GM12878 (cell line): ENCODE data around the gene MRPL36.

Experiments
- EZH2 ChIP-seq: IDR thresholded peaks from 2 replicates; pipeline ENCODE4 v1.6.1; 2012; ENCODE audit warnings: low read depth, mild to moderate bottlenecking, control low read depth, inconsistent platforms, low read length, borderline replicate concordance; ENCODE audit not compliant: control insufficient read depth
- FOS ChIP-seq: IDR thresholded peaks from 3 replicates; pipeline ENCODE4 v1.6.1; 2011; ENCODE audit warnings: borderline replicate concordance; ENCODE audit not compliant: insufficient read length; ENCODE audit errors: extremely low read depth
- HCFC1 ChIP-seq: fragments of 150-350 bp; IDR thresholded peaks from 2 replicates; pipeline ENCODE4 v1.6.1; 2014; ENCODE audit warnings: low read length
- POLR2A ChIP-seq: IDR thresholded peaks from 2 replicates; pipeline ENCODE4 v1.6.1; 2011; ENCODE audit warnings: low read depth, mild to moderate bottlenecking, low read length
- YY1 ChIP-seq: IDR thresholded peaks from 2 replicates; pipeline ENCODE4 v1.6.1; 2011; ENCODE audit warnings: low read depth, mild to moderate bottlenecking, low read length
- ZNF274 ChIP-seq: IDR thresholded peaks from one replicate; pipeline ENCODE4 v1.8.0; 2011; ENCODE audit not compliant: insufficient read length, insufficient read depth
- TF ChIP-seq, protein P1 (sequence below): fragments of 450-650 bp; IDR thresholded peaks from 2 replicates; pipeline ENCODE4 v1.6.1; 2014; ENCODE audit warnings: mild to moderate bottlenecking
- TF ChIP-seq, protein P2 (sequence below), 3 experiments: IDR thresholded peaks in 2 of 3; conservative IDR thresholded peaks in 1 of 3; 2 replicates each; pipeline ENCODE4 v1.5.1; 2011; ENCODE audit warnings: low read depth in 3 of 3, low read length in 3 of 3, mild to moderate bottlenecking in 3 of 3, control low read depth in 2 of 3, moderate library complexity in 2 of 3, inconsistent platforms in 1 of 3, mixed read lengths in 1 of 3; ENCODE audit not compliant: control insufficient read depth in 2 of 3, insufficient read depth in 1 of 3; ENCODE audit errors: extremely low read depth in 1 of 3
- TF ChIP-seq, protein P3 (sequence below): fragments of 450-650 bp; IDR thresholded peaks from 2 replicates; pipeline ENCODE4 v1.6.1; 2017; ENCODE audit warnings: mild to moderate bottlenecking, moderate library complexity

DNA sequence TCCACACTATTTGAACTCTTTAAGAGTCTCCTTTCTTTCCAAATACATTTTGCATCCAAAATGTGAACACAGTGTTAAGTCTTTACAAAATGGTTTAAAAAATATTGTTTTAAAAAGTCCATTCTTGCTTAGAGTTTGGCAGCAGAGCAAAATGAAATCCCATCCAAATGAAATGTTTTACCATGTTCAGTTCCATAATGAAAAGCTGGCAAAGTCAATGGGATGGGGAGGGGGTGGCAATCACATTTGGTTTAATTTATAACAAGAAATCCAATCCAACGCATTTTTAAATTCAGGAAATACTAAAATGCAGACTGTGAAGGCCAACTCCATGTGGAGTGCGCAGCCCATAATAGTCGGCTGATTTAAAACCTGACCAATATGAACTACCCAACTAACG is 39.4 kb downstream of the MRPL36 start:
- TF ChIP-seq, protein P1, sequence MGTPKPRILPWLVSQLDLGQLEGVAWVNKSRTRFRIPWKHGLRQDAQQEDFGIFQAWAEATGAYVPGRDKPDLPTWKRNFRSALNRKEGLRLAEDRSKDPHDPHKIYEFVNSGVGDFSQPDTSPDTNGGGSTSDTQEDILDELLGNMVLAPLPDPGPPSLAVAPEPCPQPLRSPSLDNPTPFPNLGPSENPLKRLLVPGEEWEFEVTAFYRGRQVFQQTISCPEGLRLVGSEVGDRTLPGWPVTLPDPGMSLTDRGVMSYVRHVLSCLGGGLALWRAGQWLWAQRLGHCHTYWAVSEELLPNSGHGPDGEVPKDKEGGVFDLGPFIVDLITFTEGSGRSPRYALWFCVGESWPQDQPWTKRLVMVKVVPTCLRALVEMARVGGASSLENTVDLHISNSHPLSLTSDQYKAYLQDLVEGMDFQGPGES = no peak
- TF ChIP-seq, protein P2, sequence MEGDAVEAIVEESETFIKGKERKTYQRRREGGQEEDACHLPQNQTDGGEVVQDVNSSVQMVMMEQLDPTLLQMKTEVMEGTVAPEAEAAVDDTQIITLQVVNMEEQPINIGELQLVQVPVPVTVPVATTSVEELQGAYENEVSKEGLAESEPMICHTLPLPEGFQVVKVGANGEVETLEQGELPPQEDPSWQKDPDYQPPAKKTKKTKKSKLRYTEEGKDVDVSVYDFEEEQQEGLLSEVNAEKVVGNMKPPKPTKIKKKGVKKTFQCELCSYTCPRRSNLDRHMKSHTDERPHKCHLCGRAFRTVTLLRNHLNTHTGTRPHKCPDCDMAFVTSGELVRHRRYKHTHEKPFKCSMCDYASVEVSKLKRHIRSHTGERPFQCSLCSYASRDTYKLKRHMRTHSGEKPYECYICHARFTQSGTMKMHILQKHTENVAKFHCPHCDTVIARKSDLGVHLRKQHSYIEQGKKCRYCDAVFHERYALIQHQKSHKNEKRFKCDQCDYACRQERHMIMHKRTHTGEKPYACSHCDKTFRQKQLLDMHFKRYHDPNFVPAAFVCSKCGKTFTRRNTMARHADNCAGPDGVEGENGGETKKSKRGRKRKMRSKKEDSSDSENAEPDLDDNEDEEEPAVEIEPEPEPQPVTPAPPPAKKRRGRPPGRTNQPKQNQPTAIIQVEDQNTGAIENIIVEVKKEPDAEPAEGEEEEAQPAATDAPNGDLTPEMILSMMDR (IDR thresholded peaks at IDR 0.05 in 2 of 3, conservative IDR thresholded peaks at IDR 0.05 in 1 of 3; ENCODE audit: control insufficient read depth in 2 of 3, extremely low read depth in 1 of 3, insufficient read depth in 1 of 3, low read depth in 3 of 3, low read length in 3 of 3) = no peak
- TF ChIP-seq EZH2 (no peak), FOS (no peak), HCFC1 (no peak), ZNF274 (no peak), POLR2A (no peak), YY1 (no peak)
- TF ChIP-seq, protein P3, sequence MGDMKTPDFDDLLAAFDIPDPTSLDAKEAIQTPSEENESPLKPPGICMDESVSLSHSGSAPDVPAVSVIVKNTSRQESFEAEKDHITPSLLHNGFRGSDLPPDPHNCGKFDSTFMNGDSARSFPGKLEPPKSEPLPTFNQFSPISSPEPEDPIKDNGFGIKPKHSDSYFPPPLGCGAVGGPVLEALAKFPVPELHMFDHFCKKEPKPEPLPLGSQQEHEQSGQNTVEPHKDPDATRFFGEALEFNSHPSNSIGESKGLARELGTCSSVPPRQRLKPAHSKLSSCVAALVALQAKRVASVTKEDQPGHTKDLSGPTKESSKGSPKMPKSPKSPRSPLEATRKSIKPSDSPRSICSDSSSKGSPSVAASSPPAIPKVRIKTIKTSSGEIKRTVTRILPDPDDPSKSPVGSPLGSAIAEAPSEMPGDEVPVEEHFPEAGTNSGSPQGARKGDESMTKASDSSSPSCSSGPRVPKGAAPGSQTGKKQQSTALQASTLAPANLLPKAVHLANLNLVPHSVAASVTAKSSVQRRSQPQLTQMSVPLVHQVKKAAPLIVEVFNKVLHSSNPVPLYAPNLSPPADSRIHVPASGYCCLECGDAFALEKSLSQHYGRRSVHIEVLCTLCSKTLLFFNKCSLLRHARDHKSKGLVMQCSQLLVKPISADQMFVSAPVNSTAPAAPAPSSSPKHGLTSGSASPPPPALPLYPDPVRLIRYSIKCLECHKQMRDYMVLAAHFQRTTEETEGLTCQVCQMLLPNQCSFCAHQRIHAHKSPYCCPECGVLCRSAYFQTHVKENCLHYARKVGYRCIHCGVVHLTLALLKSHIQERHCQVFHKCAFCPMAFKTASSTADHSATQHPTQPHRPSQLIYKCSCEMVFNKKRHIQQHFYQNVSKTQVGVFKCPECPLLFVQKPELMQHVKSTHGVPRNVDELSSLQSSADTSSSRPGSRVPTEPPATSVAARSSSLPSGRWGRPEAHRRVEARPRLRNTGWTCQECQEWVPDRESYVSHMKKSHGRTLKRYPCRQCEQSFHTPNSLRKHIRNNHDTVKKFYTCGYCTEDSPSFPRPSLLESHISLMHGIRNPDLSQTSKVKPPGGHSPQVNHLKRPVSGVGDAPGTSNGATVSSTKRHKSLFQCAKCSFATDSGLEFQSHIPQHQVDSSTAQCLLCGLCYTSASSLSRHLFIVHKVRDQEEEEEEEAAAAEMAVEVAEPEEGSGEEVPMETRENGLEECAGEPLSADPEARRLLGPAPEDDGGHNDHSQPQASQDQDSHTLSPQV = no peak
